ENCODE data around the gene KIF18A.
A peak's percentile ranks its signal among the peaks of the same experiment; 100 is the strongest.
"Not testable (repeated sequence)": the region's sequence is repeated elsewhere in the genome, so short reads cannot be mapped to it uniquely, and the experiment has no call there.

KIF18A gene

DNA sequence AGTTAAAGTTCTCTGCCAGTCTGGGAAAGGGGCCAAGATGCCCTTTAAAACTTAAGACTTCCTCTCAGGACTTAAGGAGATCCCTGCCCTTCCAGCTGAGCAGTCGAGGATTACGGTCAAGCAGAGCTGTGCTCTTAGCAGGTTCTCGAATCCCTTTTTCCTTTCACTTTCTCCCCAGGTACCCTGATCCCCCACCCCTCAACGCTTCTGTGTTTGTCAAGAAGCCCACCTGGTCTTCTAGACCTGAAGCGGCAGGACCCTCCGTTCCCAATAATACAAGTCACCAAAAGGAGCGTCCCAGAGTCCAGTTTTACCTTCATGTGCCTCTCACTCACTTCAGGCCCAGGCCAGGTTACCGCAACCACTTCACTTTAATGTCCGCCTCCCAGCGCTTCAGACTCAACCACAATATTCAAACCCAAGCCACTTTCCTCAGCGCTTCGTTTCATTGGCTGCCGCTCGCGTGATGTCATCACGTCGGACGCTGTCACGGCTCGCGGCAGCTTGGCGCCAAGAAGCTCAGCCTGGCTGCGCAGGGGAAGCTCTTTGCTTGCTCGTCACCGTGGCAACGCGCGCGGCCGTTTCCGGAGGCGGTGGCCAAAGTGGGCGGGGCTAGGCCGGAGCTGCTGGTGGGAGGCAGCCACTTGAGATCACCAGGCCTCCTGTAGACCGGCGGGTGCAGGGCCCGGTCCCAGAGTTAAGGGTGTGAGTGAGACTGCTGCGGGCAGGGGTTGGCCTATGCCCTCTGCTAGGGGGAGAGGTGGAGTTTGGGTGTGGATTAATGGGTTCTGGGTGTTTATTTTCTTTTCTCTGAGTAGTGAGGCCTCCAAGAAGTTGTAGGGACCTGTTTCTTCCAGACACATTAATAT lies at the start of gene KIF18A, which contains the start of gene METTL15:
Gene KIF18A, minus strand, starts transcription at position 407 of the 869 bp plus-strand sequence. CDS start 10,209 bp downstream, outside the sequence.
Gene METTL15, plus strand, starts transcription at position 639 of the 869 bp plus-strand sequence. CDS start 4,947 bp downstream, outside the sequence.
- DNase-seq = peak; percentile 100

DNA sequence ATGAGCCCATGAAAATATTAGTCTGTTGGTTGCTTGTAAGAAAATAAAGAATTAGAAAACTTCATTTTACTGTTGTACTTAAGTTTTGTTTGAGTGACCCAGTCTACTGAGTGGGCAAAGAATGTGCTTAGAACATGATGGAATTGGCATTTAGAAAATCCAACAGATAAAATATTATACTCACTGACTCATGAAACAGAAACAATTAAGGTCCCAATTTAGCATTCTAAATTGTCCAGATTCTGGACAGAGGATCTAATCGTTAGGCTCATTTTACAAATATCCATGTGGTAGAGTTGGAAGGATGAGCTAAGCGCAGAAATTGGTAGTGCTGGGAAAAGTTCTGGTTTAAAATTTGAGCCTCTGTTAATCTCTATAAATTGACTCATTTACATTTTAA lies 45.6 kb upstream of the KIF18A start:
- no peak for DNase-seq

DNA sequence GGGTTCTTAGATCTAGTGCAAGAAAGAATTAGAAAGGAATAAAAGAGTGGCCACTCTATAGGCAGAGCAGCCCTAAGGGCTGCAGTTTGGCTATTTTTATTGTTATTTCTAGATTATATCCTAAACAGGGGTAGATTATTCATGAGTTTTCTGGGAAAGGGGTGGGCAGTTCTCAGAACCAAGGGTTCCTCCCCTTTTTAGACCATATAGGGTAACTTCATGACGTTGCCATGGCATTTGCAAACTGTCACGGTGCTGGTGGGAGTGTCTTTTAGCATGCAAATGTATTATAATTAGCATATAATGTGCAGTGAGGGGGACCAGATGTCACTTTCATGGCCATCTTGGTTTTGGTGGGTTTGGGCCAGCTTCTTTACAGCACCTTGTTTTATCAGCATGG lies 44.8 kb upstream of the KIF18A start:
- DNase-seq = no peak

DNA sequence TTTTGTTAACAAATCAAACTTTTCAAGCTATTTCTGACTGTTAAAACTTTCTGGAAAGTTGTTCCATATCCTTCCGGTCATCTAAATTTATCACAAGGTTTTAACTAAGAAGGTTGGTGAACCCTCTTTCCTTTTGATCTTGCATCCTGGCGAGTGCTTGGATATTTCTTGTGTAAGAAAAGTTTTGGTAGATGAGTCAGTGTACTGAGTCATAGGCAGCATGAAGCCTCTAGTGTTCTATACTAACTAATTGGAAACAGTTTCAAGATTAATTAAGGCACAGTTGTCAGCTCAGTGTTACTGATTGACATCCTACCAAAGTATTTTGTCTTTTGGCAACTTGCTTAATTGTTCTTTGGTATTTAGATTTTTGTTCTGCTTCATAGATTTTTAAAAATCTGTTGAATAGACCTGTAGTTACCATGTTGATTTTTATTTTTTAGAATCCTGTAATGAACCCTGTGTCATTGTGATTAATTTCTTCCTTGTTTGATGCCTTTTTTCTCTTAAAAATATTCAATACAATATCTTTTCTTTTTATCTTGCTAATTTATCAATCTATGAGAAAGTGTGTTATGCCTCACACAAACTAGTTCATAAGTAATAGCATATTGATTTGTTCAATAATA lies 38.3 kb upstream of the KIF18A start:
- no peak for DNase-seq

DNA sequence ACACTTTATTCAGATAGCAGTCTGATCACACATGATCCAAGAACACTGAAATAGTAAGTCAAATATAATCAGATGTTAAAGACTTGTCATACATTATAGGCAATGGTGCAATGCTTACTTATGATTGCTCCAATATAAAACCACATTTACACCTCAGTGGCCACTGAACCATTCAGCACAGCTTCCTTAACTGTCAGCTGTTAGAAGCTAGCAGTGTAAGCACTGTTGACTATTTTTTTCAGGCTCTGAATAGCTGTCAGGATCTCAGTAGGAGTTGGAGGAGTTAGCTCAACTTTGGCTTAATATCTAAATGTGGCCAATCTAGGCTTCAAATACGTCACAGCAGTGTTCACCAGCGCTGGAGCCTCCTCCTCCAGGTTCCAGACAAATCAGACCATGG lies 36.9 kb upstream of the KIF18A start:
- DNase-seq = no peak

DNA sequence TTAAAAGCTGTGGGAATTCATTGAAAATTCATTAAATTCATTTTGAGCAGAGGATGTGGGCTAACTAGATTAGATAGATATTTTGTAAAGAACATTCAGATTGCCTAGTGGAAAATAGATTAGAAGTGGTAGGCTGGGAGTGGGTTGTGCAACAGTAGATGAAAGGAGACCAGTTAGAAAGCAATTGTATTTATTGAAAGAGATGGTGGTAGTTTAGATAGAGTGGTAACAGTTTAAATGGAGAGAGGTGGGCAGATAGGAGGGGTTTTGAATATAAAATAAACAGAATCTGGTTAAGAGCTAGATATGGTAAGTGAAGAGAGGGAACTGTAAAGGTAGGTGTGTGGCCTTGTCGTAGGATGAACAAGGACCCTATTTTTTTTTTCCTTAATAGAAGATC lies 34.8 kb upstream of the KIF18A start:
- no peak for DNase-seq

DNA sequence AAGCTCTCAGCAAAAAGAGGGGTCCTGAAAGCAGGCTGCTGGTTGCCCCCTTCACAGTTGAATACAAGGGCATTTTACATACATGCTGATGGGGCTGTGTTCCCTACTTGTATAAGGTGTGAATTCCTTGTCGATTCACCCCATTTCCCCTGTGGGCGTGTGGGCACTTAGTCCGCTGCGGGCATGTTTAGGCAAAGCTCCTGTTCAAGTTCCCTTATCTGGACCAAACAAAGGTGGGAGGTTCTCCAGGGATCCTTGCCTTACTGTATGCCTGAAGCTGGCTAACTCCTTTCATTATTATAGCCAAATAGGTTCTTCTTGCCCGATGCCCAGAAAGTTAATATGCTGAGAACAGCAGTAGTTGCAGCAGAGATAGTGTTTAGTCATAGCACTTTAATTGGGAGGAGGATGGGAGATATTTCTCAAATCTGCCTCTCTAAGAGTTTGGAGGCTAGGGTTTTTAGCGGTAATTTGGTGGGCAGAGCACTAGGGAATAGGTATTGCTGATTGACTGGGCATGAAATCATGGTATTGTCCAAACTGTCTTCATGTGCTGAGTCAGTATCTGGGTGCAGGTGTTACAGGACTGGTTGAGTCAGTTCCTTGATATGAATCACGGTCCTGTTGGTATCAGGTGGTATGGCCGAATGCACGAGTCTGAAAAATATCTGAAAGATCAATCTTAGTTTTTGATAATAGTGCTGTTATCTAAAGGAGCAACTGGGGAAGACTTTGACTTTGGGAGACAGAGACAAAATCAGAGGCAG lies 32.9 kb upstream of the KIF18A start:
- DNase-seq = no peak

DNA sequence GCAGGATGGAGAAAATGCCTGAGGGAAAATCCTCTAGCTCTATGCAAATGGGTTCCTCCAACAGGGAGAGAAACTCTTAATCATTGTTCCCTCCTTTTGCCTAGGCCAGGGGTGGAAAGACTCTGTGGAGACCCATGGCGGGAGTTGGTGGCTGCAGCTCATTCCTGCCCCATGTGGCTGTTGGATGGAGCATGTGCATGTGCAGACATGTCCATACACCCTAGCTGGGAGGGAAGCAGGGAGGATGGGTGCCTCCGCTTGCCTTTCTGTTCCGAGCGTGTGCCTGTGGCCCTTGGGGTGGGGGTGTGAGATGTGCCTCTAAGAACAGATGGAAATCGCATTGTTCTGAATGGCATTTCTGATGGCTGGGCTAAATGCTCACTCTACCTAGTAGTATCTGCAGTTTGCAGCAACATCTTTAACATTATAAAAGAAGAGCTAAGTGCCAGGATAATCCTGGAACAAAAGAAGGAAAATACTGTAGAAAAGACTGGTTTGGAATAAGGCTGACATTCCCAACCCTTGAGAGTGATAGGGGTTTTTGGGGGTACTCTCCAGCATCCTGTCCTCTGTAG lies 32.0 kb upstream of the KIF18A start:
- DNase-seq = no peak

DNA sequence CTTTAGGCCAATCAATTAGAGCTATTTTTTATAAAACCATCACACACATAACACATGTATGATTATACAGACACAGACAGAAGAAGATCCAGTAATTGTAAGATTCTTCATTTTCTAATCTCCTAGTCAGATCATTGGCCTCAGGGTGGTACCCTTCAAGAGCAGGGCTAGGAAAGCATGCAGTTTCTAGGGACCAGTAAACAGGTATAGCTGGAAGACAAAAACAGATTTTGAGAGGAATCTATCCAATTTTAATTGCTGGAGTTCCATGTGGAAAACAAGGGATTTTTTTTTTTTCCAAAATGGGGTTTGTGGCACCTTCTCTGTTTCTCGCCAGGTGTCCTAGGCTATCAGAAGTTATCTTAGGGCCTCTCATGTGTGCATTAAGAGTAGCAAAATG lies 29.9 kb upstream of the KIF18A start:
- no peak for DNase-seq

DNA sequence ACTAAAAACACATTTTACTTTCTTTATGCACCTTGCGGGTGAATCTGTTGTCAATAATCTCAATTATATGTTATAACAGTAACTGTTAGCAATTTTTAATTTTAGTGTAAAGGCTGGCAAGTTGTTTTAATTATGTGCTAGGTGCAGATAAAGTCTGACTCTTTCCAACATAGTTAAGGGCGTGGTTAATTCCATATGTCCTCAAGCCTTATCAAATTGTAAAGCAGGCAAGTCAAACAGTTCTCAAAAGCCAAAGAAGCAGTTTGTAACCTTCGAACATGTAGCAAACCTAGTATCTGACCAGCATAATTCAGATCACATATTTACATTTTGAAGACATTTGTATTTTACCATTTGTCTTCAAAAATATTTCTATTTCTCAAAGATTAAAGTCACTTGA lies 29.4 kb upstream of the KIF18A start:
- DNase-seq = no peak

DNA sequence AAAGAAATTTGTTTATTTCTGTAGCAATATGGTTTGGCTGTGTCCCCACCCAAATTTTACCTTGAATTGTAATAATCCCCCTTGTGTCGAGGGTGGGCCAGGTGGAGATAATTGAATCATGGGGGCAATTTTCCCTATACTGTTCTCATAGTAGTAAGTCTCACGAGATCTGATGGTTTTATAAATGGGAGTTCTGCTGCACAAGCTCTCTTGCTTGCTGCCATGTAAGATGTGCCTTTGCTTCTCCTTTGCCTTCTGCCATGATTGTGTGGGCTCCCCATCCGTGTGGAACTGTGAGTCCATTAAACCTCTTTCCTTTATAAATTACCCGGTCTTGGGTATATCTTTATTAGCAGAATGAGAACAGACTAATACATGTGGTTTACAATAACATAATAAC lies 28.2 kb upstream of the KIF18A start:
- DNase-seq = not testable (repeated sequence)

DNA sequence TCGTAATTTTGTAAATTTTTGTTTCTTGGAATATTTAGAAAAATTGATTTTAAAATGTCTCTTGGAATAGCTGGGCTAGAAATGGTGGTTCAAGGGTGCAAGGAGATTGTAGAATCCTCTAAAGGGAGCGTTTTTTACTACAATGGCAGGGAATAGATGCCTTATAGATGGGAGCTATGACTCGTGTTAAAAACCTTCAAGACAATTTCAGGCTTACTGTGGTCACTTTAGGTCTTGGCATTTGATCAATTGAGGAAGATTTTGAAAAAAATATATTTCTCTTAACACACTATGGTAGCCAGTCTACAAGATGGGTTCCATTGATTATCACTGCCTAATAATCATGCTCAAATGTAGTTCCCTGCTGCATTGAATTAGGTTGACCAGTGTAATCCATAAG lies 25.2 kb upstream of the KIF18A start:
- no peak for DNase-seq

DNA sequence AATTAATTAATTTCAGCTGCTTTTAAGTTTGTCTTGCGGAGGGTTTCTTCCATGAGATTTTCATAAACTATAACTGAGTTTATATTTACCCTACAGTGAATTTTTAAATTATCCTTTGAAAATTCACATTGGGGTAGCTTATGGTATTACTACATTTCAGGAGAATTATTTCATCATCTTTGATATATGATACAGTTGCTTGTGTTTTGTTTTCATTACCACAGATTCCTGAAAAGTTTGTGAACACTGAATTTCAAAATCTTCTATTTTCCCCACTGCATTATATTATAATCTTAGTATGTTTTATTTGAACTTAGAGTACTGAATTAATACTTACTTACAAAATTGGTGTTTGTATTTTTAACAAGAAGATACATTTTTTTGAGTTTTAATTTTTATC lies 24.6 kb upstream of the KIF18A start:
- DNase-seq = no peak

DNA sequence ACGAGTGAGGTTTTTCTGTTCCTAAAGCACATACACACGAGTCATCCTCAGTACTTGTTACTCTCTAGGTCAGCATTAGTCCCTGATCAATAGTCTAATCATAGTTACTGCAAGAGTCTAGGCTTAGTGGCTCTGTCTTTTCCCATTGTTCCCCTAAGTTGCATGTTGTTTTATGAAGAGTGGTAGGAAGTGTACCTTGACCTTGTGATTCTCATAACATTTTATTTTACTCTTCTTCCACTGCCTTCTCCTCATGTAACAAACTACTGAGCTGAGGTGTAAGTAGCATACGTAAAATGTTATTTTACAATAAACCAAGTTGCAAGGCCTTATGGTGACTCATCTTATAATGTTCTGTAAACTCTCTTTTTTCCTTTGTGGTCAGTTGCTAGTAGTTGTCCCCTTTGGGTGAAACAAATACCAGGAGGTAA lies 15.2 kb upstream of the KIF18A start:
- no peak for DNase-seq

DNA sequence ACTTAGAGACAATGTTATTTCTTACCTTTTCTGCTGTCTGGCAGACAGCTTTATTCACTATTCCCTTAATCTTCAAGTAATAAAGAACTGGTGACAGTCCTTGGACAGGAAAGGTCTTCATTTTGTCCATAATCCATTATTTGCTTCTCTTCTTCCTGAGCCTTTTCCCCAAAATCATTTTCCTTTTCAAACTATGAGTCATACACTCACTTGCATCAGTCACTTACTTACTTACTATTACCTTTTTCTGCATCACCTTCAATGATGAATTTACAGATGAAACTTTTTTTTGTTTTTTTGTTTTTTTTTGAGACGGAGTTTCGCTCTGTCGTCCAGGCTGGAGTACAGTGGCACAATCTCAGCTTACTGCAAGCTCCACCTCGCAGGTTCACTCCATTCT lies 9.8 kb upstream of the KIF18A start:
- no peak for DNase-seq

DNA sequence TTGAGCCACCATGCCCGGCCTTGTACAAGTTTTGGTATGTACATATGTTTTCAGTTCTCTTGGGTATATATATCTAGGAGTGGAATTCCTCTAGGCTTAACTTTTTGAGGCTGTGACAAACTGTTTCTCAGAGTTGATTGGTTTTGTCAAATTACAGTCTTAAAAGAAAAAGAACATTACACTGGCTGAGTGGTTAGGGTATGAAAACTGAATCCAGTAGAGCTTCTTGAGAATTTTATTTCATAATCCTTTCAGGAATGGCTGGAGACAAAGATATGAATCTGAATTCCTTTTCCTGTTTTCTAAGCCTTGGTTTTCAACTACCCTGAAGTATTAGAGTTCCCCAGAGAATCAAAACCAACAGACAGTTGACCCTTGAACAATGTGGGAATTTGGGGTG lies 6.8 kb upstream of the KIF18A start:
- DNase-seq = no peak

DNA sequence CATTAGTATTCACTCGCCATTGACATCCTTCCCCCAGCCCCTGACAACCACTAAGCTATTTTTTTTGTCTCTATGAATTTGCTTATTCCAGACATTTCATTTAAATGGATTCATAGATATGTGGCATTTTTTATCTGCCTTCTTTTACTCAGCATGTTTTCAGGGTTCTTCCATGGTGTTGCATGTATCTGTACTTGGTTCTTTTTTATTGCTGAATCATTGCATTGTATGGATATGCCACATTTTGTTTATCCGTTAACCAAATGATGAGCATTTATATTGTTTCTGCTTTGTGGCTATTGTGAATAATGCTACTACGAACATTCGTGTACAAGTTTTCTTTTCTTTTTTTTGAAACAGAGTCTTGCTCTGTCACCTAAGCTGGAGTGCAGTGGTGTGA lies 6.2 kb upstream of the KIF18A start:
- no peak for DNase-seq

DNA sequence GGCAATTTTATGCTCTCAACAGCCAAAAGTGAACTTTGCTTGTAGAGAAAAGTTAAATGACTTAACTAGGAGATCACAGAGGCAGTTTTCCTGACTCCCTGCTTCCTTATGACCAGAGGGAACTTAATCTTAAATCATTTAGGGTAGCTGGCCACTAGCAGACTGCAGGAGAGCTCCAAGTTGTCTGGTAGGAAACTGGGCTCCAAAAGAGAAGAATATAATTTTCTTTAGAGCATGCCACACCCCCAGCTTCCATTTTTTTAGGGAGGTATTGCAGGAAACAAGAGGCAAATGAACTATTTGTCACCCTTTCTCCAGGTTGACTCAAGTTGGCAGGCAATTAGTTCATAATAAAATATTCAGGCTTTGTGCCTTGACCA lies 2.9 kb upstream of the KIF18A start:
- no peak for DNase-seq

DNA sequence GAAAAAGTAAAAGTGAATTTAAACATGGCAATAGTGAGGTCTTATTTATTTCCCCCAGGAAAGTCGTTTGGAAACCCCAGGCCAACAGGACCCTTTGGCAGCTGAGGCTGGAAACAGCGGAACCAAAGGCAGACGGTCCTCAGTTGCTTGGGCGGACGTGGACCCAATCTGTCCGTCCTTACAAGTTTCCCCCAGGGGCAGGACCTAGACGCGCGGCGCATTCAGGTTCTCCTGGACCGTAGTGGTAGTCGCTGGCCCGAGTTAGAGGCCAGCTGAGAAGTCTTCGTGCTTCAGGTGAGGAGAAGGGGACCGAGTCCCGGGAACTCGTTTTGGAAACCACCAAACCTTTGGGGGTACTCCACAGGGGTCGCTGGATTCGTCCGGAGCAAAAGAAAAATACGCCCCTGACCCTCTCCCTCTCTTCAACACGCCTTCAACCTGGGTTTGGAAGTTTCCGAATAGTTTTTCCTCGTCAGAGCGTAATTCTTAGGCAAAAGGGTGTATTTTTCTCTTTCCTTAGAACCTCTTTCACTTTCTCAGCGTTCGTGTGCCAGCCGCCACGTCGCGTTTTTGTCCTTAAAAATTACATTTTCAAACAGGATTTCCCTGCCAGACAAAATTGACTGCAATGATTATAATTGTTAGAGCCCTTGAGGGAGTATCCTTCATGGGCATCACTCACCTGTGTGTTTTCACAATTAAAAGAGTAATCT lies 2.3 kb upstream of the KIF18A start:
- peak; percentile 85 for DNase-seq

DNA sequence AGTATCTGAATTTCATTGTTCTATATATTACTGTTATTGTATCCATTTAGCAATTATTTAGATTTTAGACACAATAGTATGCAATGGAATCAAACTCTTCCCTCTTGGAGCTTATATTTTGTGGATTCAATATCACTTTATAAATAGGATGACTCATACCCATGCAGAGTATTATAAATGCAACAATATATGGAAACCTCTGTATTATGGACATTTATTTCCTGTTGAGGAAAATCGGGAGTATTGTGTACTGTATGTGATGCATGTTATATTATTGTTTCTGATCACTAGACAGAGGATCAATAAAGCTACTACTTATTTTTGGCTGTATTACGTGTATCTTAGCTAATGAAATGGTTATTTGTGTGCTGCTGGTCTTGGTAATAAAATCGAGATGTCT lies 1.0 kb upstream of the KIF18A start:
- no peak for DNase-seq

DNA sequence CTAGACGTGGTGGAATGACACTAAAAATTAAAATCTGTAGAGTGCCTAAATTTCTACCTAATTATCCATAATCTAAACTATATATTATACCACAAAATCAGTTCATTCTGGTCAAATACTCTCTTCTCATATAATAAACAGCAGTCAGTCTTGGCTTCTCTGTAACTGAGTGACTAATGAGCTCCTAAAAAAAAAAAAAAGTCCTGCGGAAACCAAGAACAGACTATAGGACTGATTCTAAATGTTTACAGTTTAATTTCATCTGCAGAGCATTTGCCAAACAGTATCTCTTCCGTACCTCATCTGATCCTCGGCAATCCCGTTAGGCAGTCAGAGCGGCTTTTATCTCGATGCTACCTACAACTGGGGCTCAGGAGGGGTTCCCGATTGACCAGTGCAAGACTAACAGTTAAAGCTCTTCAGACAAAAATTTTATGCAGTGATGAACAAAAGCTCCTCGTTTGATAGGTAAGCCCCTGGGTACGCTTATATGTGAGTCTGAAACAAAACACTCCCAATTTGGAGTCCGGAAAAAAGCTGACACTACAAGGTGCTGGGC lies 686 bp downstream of the KIF18A start:
- peak; percentile 51 for DNase-seq

DNA sequence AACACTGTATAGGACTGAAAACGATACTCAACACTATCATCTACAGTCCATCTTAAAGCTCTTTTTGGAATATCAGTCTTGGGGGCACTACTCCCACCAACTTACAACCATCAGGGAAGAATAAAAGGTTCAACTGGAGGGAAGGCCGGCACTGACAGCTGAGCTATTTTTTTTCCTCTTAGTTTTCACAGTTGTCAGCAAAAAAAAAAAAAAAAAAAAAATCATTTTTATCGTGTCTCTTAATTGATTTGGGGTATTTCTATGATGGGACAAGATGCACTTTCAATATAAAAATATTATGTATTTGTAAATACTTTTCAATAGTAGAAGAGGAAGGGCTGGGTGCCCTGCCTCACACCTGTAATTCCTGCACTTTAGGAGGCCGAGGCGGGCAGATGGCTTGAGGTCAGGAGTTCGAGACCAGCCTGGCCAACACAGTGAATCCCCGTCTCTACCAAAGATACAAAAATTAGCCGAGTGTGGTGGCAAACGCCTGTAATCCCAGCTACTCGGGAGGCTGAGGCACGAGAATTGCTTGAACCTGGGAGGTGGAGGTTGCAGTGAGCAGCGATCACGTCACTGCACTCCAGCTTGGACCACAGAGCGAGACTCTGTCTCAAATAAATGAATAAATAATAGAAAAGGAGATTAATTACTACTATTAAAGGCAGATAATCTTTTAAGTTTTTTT lies 1.5 kb downstream of the KIF18A start:
- no peak for DNase-seq

Measured in islet precursor cell (in vitro differentiated cells).